HL-60 (cell line): ENCODE results near the gene MTSS2.

ENCODE experiments used
- DNase-seq, 2 experiments: peaks; one replicate each; pipeline ENCODE4 v3.0.0-alpha.2; 2010 to 2020; ENCODE audit warnings: low read depth in 1 of 2, low spot score in 1 of 2
- H3K27ac ChIP-seq: fragments of 250-450 bp; sonication (Bioruptor Pico); replicated peaks from 2 replicates; pipeline ENCODE4 v1.5.1; 2020; ENCODE audit warnings: mild to moderate bottlenecking, moderate library complexity
- H3K27me3 ChIP-seq: fragments of 250-450 bp; sonication (Bioruptor Pico); 2 replicates; pipeline ENCODE4 v1.5.1; 2021; ENCODE audit warnings: mild to moderate bottlenecking, moderate library complexity; ENCODE audit not compliant: insufficient read depth, poor library complexity, severe bottlenecking
- H3K4me3 ChIP-seq: replicated peaks from 2 replicates; pipeline ENCODE4 v1.5.1; 2011; ENCODE audit warnings: mild to moderate bottlenecking, control low read depth, low read length; ENCODE audit not compliant: insufficient read depth
- GABPA ChIP-seq: IDR thresholded peaks from 2 replicates; pipeline ENCODE4 v1.6.1; 2012; ENCODE audit warnings: low read depth
- POLR2AphosphoS5 ChIP-seq: IDR thresholded peaks from 2 replicates; pipeline ENCODE4 v1.6.1; 2012; ENCODE audit warnings: low read depth
- REST ChIP-seq: IDR thresholded peaks from 2 replicates; pipeline ENCODE4 v1.6.1; 2012; ENCODE audit warnings: low read depth; ENCODE audit not compliant: insufficient replicate concordance
- SPI1 ChIP-seq: IDR thresholded peaks from 2 replicates; pipeline ENCODE4 v1.6.1; 2012; ENCODE audit warnings: low read depth, mild to moderate bottlenecking, borderline replicate concordance
- TF ChIP-seq, protein P1 (sequence below): IDR thresholded peaks from one replicate; pipeline ENCODE4 v1.5.1; 2011; ENCODE audit warnings: low read length, control low read depth, inconsistent platforms; ENCODE audit not compliant: insufficient read depth

MTSS2 gene

GRCh38 chr16:70670175-70670574 lies 15.7 kb downstream of the MTSS2 start:
- Histone ChIP-seq H3K4me3 (no peak overlapping the region), H3K27me3 (no peaks in the 10 kb centered on the region), H3K27ac (no peak overlapping the region)
- no peak for DNase-seq
- TF ChIP-seq POLR2AphosphoS5 (no peak), GABPA (no peak), REST (no peak), SPI1 (no peak)
- TF ChIP-seq, protein P1, sequence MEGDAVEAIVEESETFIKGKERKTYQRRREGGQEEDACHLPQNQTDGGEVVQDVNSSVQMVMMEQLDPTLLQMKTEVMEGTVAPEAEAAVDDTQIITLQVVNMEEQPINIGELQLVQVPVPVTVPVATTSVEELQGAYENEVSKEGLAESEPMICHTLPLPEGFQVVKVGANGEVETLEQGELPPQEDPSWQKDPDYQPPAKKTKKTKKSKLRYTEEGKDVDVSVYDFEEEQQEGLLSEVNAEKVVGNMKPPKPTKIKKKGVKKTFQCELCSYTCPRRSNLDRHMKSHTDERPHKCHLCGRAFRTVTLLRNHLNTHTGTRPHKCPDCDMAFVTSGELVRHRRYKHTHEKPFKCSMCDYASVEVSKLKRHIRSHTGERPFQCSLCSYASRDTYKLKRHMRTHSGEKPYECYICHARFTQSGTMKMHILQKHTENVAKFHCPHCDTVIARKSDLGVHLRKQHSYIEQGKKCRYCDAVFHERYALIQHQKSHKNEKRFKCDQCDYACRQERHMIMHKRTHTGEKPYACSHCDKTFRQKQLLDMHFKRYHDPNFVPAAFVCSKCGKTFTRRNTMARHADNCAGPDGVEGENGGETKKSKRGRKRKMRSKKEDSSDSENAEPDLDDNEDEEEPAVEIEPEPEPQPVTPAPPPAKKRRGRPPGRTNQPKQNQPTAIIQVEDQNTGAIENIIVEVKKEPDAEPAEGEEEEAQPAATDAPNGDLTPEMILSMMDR = no peak

- no peak overlapping the region for H3K4me3 ChIP-seq
- TF ChIP-seq GABPA (no peak), SPI1 (no peak), POLR2AphosphoS5 (no peak), REST (no peak)
- TF ChIP-seq, protein P1 = no peak
- no peak overlapping the region for H3K27ac ChIP-seq
- H3K27me3 ChIP-seq = no peaks in the 10 kb centered on the region
- DNase-seq = no peak
These were observed 19.8 kb downstream of the MTSS2 start for GRCh38 chr16:70665806-70666735.

GRCh38 chr16:70665113-70665694 lies 20.6 kb downstream of the MTSS2 start:
- no peak overlapping the region for H3K4me3 ChIP-seq
- DNase-seq = no peak
- H3K27me3 ChIP-seq = no peaks in the 10 kb centered on the region
- TF ChIP-seq SPI1 = no peak
- TF ChIP-seq POLR2AphosphoS5 = no peak
- TF ChIP-seq GABPA = no peak
- TF ChIP-seq REST = no peak
- TF ChIP-seq, protein P1 = no peak
- no peak overlapping the region for H3K27ac ChIP-seq
